Measurements from ENCODE around the gene CDC42BPB. TPM values are rescaled to one million over a fixed set of nuclear protein-coding genes. Genes with fewer than 3 reads are reported as not detected.
"Not testable (repeated sequence)": the region's sequence is repeated elsewhere in the genome, so short reads cannot be mapped to it uniquely, and the experiment has no call there.

The CDC42BPB gene
- total RNA-seq, 1 experiment from 2014 or later = 1.6 TPM

DNA sequence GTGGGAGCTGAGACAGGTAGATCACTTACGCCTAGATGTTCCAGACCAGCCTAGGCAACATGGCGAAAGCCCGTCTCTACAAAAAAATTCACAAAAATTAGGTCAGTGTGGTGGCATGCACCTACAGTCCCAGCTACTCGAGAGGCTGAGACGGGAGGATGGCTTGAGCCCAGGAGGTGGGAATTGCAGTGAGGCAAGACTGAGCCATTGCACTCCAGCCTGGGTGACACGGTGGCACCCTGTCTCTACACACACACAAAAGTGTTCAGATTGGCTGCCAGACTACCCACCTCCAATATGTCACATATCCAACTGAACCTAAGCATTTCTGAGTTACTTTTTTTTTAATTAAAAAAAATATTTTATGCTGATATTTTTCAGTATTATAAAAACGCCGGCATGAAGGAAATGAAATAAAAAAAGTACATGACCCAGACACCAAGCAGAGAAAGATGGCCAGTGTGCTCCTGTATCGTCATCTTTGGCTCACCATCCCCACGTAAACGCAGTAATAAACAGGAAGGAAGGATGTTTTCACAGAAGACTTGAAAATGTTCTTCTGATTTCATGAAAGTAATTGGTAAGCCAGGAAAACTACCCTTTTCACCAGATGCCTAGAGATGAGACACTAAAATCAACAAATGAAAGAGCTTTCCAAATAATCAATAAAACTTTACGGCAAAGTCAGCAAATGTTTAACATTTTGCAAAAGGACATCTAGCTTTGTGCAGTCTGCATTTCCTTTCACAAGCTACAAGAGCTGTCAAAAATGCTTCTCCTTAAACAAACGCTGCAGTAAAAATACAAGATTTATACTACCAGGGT lies 26.4 kb downstream of the CDC42BPB start:
- Histone ChIP-seq H3K4me2 (ENCODE audit: low read depth, low read length, poor library complexity, severe bottlenecking) (no peak overlapping the region), H3K9me3 (ENCODE audit: low read length) (no peaks in the 10 kb centered on the region), H3K27me3 (ENCODE audit: low read length) (no peaks in the 10 kb centered on the region), H2AFZ (ENCODE audit: low read length) (no peak overlapping the region), H4K20me1 (ENCODE audit: insufficient read depth, low read depth, low read length) (no peaks in the 10 kb centered on the region), H3K27ac (ENCODE audit: low read length) (no peak overlapping the region), H3K4me3 (ENCODE audit: low read length) (no peak overlapping the region), H3K9me2 (replicated peaks; ENCODE audit: insufficient read depth, low read length) (no peaks in the 10 kb centered on the region), H3K79me2 (ENCODE audit: low read length) (no peaks in the 10 kb centered on the region), H3K36me3 (ENCODE audit: insufficient read depth, low read length) (no peaks in the 10 kb centered on the region), H3K9ac (ENCODE audit: low read length) (no peak overlapping the region), H3K4me1 (ENCODE audit: low read length) (peaks cover 8% of the 10 kb centered on the region)
- DNase-seq = no peak

DNA sequence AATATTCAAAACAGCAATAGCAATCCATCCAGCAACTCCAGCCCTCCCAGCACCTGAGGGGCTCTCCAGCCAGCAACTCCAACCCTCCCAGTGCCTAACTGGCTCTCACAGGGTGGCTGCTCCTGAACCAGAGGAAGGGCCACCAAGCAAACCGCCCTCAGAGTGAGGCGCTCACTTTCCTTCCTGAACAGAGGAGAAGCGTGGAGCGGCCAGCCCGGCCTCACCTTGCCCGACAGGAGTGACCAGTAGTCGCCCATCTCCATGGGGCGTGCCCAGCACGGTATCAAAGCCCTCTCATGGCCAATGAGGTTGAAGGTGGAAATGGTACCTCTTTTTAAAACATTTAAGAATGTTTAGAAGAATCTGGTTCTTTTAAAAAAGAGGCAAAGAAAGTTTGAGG lies 27.4 kb downstream of the CDC42BPB start:
- Histone ChIP-seq H3K9me3 (ENCODE audit: low read length) (no peaks in the 10 kb centered on the region), H3K4me1 (ENCODE audit: low read length) (peaks cover 8% of the 10 kb centered on the region), H3K36me3 (ENCODE audit: insufficient read depth, low read length) (no peaks in the 10 kb centered on the region), H3K9me2 (replicated peaks; ENCODE audit: insufficient read depth, low read length) (no peaks in the 10 kb centered on the region), H3K79me2 (ENCODE audit: low read length) (no peaks in the 10 kb centered on the region), H3K4me2 (ENCODE audit: low read depth, low read length, poor library complexity, severe bottlenecking) (no peak overlapping the region), H2AFZ (ENCODE audit: low read length) (no peak overlapping the region), H3K4me3 (ENCODE audit: low read length) (no peak overlapping the region), H3K27me3 (ENCODE audit: low read length) (no peaks in the 10 kb centered on the region), H3K27ac (ENCODE audit: low read length) (no peak overlapping the region), H4K20me1 (ENCODE audit: insufficient read depth, low read depth, low read length) (no peaks in the 10 kb centered on the region), H3K9ac (ENCODE audit: low read length) (no peak overlapping the region)
- DNase-seq = no peak

DNA sequence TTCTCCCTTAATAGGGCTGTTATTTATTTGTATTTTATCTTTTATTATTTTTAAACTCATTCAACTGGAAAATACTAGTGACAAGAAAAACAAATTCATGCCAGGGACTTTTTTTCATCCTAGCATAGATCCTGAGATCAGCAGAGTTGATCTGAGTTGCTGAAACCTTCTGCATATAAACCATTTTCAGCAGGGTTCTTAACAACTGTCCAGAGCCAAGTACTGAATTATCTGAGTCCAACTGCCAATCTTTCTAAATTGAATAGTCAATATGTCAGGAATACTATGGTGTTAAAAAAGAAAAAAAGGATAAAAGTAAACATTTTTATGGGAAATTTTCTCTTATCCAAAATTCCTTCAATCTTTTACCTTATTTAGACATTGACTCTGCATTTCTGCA lies 28.6 kb downstream of the CDC42BPB start:
- H3K9me3 ChIP-seq (ENCODE audit: low read length) = no peaks in the 10 kb centered on the region
- H3K79me2 ChIP-seq (ENCODE audit: low read length) = no peaks in the 10 kb centered on the region
- no peaks in the 10 kb centered on the region for H3K36me3 ChIP-seq (ENCODE audit: insufficient read depth, low read length)
- DNase-seq = no peak
- no peaks in the 10 kb centered on the region for H3K27me3 ChIP-seq (ENCODE audit: low read length)
- H3K4me3 ChIP-seq (ENCODE audit: low read length) = no peak overlapping the region
- H4K20me1 ChIP-seq (ENCODE audit: insufficient read depth, low read depth, low read length) = no peaks in the 10 kb centered on the region
- H3K9me2 ChIP-seq (replicated peaks; ENCODE audit: insufficient read depth, low read length) = no peaks in the 10 kb centered on the region
- no peak overlapping the region for H3K4me2 ChIP-seq (ENCODE audit: low read depth, low read length, poor library complexity, severe bottlenecking)
- peaks cover 6% of the 10 kb centered on the region for H3K4me1 ChIP-seq (ENCODE audit: low read length)
- H2AFZ ChIP-seq (ENCODE audit: low read length) = no peak overlapping the region
- H3K27ac ChIP-seq (ENCODE audit: low read length) = no peak overlapping the region
- no peak overlapping the region for H3K9ac ChIP-seq (ENCODE audit: low read length)

DNA sequence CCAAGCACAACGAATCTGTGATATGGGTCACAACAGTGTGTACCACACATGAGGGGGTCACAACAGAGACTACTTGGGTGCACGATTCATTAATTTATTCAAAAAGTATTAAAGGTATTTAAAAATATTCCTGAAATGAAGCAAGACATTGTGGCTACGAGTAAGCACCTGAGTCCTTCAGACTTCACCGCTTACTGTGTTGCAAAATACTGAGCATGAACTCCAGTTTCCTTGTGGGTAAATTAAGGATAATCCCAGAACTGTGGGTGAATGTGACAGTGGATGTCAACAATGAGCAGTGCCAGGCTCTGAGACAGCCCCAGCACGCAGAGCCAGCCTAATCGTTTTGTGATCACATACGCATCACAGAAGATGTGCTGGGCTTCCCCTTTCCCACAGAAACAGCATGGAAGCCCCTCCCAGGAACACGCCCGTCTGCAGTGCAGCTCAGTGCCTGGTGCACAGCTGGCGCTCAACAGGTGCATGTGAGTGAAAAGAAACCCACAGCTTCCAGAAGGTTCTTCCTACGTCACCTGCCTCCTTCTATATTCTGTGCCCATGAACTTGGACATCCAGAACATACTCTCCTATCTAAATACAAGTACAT lies 29.1 kb downstream of the CDC42BPB start:
- H3K27me3 ChIP-seq (ENCODE audit: low read length) = no peaks in the 10 kb centered on the region
- H3K4me3 ChIP-seq (ENCODE audit: low read length) = no peak overlapping the region
- no peaks in the 10 kb centered on the region for H3K79me2 ChIP-seq (ENCODE audit: low read length)
- H3K36me3 ChIP-seq (ENCODE audit: insufficient read depth, low read length) = no peaks in the 10 kb centered on the region
- no peak overlapping the region for H2AFZ ChIP-seq (ENCODE audit: low read length)
- H3K4me2 ChIP-seq (ENCODE audit: low read depth, low read length, poor library complexity, severe bottlenecking) = no peak overlapping the region
- DNase-seq = no peak
- H3K27ac ChIP-seq (ENCODE audit: low read length) = no peak overlapping the region
- H3K4me1 ChIP-seq (ENCODE audit: low read length) = peaks cover under 1% of the 10 kb centered on the region
- H3K9ac ChIP-seq (ENCODE audit: low read length) = no peak overlapping the region
- no peaks in the 10 kb centered on the region for H3K9me3 ChIP-seq (ENCODE audit: low read length)
- H3K9me2 ChIP-seq (replicated peaks; ENCODE audit: insufficient read depth, low read length) = no peaks in the 10 kb centered on the region
- no peaks in the 10 kb centered on the region for H4K20me1 ChIP-seq (ENCODE audit: insufficient read depth, low read depth, low read length)

DNA sequence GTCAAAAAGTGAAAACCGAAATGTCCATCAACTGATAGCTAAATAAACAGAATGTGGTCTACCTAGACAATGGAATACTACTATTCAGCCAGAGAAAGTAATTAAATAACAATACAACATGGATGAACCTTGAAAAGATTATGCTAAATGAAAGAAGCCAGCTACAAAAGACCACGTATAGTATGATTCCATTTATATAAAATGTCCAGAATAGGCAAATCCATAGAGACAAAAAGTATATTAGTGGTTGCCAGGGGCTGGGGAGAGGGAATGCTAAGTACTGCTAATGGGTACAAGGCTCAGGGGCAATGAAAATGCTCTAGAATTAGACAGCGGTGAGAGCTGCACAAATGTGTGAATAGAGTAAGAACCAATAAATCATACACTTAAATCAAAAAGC lies 29.9 kb downstream of the CDC42BPB start:
- no peaks in the 10 kb centered on the region for H3K9me2 ChIP-seq (replicated peaks; ENCODE audit: insufficient read depth, low read length)
- H3K9me3 ChIP-seq (ENCODE audit: low read length) = no peaks in the 10 kb centered on the region
- H3K4me1 ChIP-seq (ENCODE audit: low read length) = no peaks in the 10 kb centered on the region
- H3K4me2 ChIP-seq (ENCODE audit: low read depth, low read length, poor library complexity, severe bottlenecking) = no peak overlapping the region
- H3K27ac ChIP-seq (ENCODE audit: low read length) = no peak overlapping the region
- no peak for DNase-seq
- H3K79me2 ChIP-seq (ENCODE audit: low read length) = no peaks in the 10 kb centered on the region
- H3K9ac ChIP-seq (ENCODE audit: low read length) = no peak overlapping the region
- no peak overlapping the region for H2AFZ ChIP-seq (ENCODE audit: low read length)
- no peaks in the 10 kb centered on the region for H3K36me3 ChIP-seq (ENCODE audit: insufficient read depth, low read length)
- no peaks in the 10 kb centered on the region for H3K27me3 ChIP-seq (ENCODE audit: low read length)
- no peak overlapping the region for H3K4me3 ChIP-seq (ENCODE audit: low read length)
- H4K20me1 ChIP-seq (ENCODE audit: insufficient read depth, low read depth, low read length) = no peaks in the 10 kb centered on the region

DNA sequence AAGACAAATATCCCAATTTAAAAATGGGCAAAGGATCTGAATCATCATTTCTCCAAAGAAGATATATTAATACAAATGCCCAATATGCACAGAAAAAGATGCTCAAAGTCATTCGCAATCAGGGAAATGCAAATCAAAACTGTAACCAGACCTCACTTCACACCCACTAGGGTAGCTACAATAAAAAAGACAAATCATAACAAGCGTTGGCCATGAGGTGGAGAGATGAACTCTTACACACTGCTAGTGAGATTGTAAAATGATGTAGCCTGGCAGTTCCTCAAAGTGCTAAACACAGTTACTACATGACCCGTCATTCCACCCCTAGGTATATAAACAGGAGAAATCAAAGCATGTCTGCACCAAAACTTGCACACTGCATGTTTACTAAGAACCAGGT lies 30.4 kb downstream of the CDC42BPB start:
- Histone ChIP-seq H3K4me2 (ENCODE audit: low read depth, low read length, poor library complexity, severe bottlenecking) (no peak overlapping the region), H3K79me2 (ENCODE audit: low read length) (no peaks in the 10 kb centered on the region), H3K27ac (ENCODE audit: low read length) (no peak overlapping the region), H3K4me1 (ENCODE audit: low read length) (no peaks in the 10 kb centered on the region), H4K20me1 (ENCODE audit: insufficient read depth, low read depth, low read length) (no peaks in the 10 kb centered on the region), H3K9me3 (ENCODE audit: low read length) (no peaks in the 10 kb centered on the region), H3K27me3 (ENCODE audit: low read length) (no peaks in the 10 kb centered on the region), H3K4me3 (ENCODE audit: low read length) (no peak overlapping the region), H2AFZ (ENCODE audit: low read length) (no peak overlapping the region), H3K9ac (ENCODE audit: low read length) (no peak overlapping the region), H3K9me2 (replicated peaks; ENCODE audit: insufficient read depth, low read length) (no peaks in the 10 kb centered on the region), H3K36me3 (ENCODE audit: insufficient read depth, low read length) (no peaks in the 10 kb centered on the region)
- no peak for DNase-seq

DNA sequence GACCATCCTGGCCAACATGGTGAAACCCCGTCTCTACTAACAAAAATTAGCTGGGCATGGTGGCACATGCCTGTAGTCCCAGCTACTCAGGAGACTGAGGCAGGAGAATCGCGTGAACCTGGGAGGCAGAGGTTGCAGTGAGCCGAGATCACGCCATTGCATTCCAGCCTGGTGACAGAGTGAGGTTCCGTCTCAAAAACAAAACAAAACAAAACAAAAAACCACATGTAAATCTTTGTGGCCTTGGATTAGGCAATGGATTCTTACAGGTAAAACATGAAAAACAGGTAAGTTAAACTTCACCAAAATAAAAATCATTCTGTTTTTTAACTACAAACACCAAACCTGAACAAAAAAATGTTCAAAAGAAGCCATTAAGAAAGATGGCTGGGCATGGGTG lies 31.2 kb downstream of the CDC42BPB start:
- not testable (repeated sequence) for H3K4me2 ChIP-seq (ENCODE audit: low read depth, low read length, poor library complexity, severe bottlenecking); DNase-seq; H3K9me3 ChIP-seq (ENCODE audit: low read length); H3K9me2 ChIP-seq (replicated peaks; ENCODE audit: insufficient read depth, low read length); H4K20me1 ChIP-seq (ENCODE audit: insufficient read depth, low read depth, low read length); H3K4me3 ChIP-seq (ENCODE audit: low read length); H3K79me2 ChIP-seq (ENCODE audit: low read length); H3K27me3 ChIP-seq (ENCODE audit: low read length); H3K4me1 ChIP-seq (ENCODE audit: low read length); H3K36me3 ChIP-seq (ENCODE audit: insufficient read depth, low read length); H2AFZ ChIP-seq (ENCODE audit: low read length); H3K27ac ChIP-seq (ENCODE audit: low read length); H3K9ac ChIP-seq (ENCODE audit: low read length)

DNA sequence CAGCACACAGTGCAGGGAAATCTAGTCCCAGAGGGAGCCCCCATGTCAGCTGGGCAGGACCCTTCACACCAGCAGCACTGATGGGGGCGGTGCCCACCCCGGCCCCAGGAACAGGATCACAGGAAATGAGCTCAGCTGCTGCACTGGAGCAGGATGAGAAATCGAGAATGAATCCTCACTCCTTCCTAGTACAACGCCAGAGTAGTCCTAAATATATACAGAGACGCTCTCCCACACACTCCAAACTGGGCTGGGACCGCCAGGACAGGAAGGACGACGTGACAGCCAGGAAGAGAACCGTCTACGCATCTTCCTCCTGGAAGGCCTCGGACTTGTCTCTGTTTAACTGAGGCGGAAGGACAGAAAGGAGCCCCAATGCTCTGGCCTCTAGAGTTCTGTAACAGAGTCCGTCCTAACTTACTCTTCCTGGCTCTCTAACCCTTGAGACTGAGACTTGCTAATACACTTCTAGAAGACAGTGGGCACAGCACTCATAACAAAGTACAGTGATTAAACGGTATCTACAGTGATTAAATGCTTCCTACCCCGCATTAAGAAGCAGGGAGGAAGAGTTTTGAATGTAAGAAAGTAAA lies 33.4 kb downstream of the CDC42BPB start:
- H3K36me3 ChIP-seq (ENCODE audit: insufficient read depth, low read length) = no peaks in the 10 kb centered on the region
- no peaks in the 10 kb centered on the region for H4K20me1 ChIP-seq (ENCODE audit: insufficient read depth, low read depth, low read length)
- H3K4me3 ChIP-seq (ENCODE audit: low read length) = no peak overlapping the region
- no peak for DNase-seq
- no peak overlapping the region for H3K4me2 ChIP-seq (ENCODE audit: low read depth, low read length, poor library complexity, severe bottlenecking)
- H3K27ac ChIP-seq (ENCODE audit: low read length) = no peak overlapping the region
- no peaks in the 10 kb centered on the region for H3K79me2 ChIP-seq (ENCODE audit: low read length)
- no peaks in the 10 kb centered on the region for H3K9me3 ChIP-seq (ENCODE audit: low read length)
- no peaks in the 10 kb centered on the region for H3K27me3 ChIP-seq (ENCODE audit: low read length)
- no peaks in the 10 kb centered on the region for H3K9me2 ChIP-seq (replicated peaks; ENCODE audit: insufficient read depth, low read length)
- H2AFZ ChIP-seq (ENCODE audit: low read length) = no peak overlapping the region
- H3K4me1 ChIP-seq (ENCODE audit: low read length) = no peaks in the 10 kb centered on the region
- no peak overlapping the region for H3K9ac ChIP-seq (ENCODE audit: low read length)
